Measurements from ENCODE around the gene ATP2C2.
"Not testable (repeated sequence)": the region's sequence is repeated elsewhere in the genome, so short reads cannot be mapped to it uniquely, and the experiment has no call there.

ATP2C2 gene

DNA sequence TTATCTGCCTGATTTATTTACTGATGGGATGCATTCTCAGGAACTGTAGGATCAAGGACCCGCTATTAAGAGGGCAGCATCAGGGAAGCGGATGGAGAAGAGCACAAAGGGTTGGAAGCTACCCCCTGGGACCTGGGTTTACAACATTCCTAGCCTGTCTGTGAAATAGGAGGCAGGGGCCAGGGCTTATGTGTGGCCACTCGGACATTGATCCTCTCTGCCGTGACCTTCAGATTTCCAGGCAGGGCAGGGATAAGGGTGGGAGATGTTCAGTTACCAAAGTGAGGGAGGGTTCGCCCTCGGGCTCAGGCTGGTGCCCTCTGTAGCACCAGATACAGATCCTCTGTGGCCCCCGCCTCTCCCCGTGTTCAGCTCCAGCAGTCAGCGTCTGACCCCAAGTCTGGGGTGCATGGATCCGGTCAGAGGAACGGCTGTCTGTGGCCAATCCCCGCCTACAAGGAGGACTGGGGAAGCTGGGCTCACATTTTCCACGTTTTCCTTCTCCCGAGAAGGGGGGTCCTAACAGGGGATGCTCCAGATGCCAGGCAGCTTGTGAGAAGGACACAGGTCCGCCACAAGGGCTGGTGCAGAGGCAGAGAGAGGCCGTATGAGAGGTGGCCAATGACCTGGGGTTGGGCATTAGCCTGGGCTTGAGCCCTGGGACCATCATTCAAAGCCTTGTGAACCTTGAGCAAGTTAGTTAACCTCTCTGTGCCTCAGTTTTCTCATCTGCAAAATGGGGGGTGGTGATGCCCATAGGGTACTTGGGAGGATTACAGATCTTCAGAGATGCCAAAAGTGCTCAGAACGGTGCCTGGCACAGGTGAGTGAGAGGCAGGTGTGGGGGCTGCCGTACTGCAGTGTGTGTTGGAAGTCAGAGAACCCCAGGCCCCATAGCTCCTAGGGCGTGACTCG lies 48.3 kb downstream of the ATP2C2 start:
- Mint-ChIP-seq H3K4me1 (peaks cover 10% of the 10 kb centered on the region), H3K36me3 (ENCODE audit: low read depth) (no peaks in the 10 kb centered on the region), H3K9me3 (no peaks in the 10 kb centered on the region), H3K27ac (peak overlapping the region in 1 of 3 experiments; percentile 15), H3K4me3 (no peak overlapping the region), H3K27me3 (ENCODE audit: low read depth) (peaks cover 41% of the 10 kb centered on the region)
- TF ChIP-seq CTCF (IDR thresholded peaks at IDR 0.05; ENCODE audit: unreplicated experiment in 3 of 3) = no peak

DNA sequence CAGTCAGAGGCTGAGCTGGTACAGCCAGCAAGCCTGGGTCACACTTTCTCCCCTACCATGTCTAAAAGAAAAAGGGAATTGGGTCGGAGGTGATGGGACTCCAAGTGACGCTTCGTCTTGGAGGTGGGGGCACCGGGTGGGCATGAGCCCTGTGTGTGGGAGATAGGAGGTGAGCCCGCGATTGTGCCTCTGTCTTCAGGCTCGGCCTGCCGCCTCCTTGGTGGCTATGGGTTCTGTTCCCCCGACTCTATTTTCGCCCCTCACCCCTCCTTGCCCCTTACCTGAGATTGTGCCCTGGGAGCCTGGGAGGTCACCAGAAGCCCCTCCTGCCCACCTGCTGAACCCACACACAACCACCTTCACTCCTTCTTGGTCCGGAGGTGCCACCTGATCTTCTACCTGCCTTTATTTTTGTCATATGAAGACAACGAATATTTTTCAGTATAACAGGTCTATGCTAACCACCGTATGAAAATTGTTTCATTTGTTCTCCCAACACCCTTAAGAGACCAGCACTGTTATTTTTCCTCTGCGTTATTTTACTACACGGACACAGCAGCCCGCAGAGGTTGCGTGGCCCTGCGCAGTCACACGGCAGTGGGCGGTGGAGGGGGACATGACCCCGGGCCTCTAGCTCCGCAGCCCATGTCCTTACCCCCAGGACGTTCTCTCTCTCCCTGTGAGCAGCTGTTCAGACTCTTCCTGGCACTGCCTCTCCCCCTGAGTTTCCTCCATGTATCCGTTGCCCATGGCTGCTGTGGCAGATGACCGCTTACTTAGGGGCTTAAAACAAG lies 49.9 kb downstream of the ATP2C2 start:
- no peaks in the 10 kb centered on the region for H3K9me3 Mint-ChIP-seq
- peaks cover 10% of the 10 kb centered on the region for H3K4me1 Mint-ChIP-seq
- no peaks in the 10 kb centered on the region for H3K36me3 Mint-ChIP-seq (ENCODE audit: low read depth)
- H3K4me3 Mint-ChIP-seq = no peak overlapping the region
- no peak overlapping the region for H3K27ac Mint-ChIP-seq
- peaks cover 41% of the 10 kb centered on the region for H3K27me3 Mint-ChIP-seq (ENCODE audit: low read depth)
- no peak for TF ChIP-seq CTCF (IDR thresholded peaks at IDR 0.05; ENCODE audit: unreplicated experiment in 3 of 3)

- Mint-ChIP-seq H3K4me3 (no peak overlapping the region), H3K4me1 (peaks cover 10% of the 10 kb centered on the region), H3K9me3 (peaks cover 5% of the 10 kb centered on the region), H3K36me3 (ENCODE audit: low read depth) (no peaks in the 10 kb centered on the region), H3K27ac (no peak overlapping the region), H3K27me3 (ENCODE audit: low read depth) (peaks cover 37% of the 10 kb centered on the region)
- TF ChIP-seq CTCF (IDR thresholded peaks at IDR 0.05; ENCODE audit: unreplicated experiment in 3 of 3) = no peak
Measured at GRCh38 chr16:84419730-84420129, 51.4 kb downstream of the ATP2C2 start.

DNA sequence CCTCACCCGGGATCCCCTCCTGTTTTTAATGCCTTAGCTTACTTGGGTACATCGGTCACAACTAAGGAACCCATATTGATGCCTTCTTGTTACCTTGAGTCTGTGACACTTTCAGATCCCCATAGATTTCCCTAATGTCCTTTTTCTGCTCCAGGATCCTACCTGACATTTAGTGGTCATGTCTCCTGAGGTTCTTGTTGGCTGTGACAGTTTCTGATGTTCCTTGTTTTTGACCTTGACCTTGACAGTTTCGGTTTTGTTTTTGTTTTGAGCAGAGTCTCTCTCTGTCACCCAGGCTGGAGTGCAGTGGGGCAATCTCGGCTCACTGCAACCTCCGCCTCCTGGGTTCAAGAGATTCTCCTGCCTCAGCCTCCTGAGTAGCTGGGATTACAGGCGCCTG lies 52.2 kb downstream of the ATP2C2 start:
- H3K36me3 Mint-ChIP-seq (ENCODE audit: low read depth); H3K4me1 Mint-ChIP-seq; H3K27ac Mint-ChIP-seq; H3K4me3 Mint-ChIP-seq; H3K9me3 Mint-ChIP-seq: not testable (repeated sequence)
- H3K27me3 Mint-ChIP-seq (ENCODE audit: low read depth) = peaks cover 36% of the 10 kb centered on the region

GRCh38 chr16:84421081-84421937 lies 53.0 kb downstream of the ATP2C2 start:
- no peak overlapping the region for H3K27ac Mint-ChIP-seq

More at GRCh38 chr16:84421081-84421937, 53.0 kb downstream of the ATP2C2 start:
- H3K9me3 Mint-ChIP-seq = peaks cover 5% of the 10 kb centered on the region
- H3K27me3 Mint-ChIP-seq (ENCODE audit: low read depth) = peaks cover 38% of the 10 kb centered on the region
- peaks cover 2% of the 10 kb centered on the region for H3K4me1 Mint-ChIP-seq
- TF ChIP-seq CTCF (IDR thresholded peaks at IDR 0.05; ENCODE audit: unreplicated experiment in 3 of 3) = no peak
- H3K4me3 Mint-ChIP-seq = no peak overlapping the region
- no peaks in the 10 kb centered on the region for H3K36me3 Mint-ChIP-seq (ENCODE audit: low read depth)
